GM21528 (cell line): ENCODE measurements around the gene TSPY1.
"Not testable (repeated sequence)": the region's sequence is repeated elsewhere in the genome, so short reads cannot be mapped to it uniquely, and the experiment has no call there.

Experiments used
- ATAC-seq: cut with Tn5 transposase; IDR thresholded peaks from one replicate; pipeline ENCODE4 v1.9.1; 2021; ENCODE audit warnings: mild to moderate bottlenecking, moderate library complexity; ENCODE audit not compliant: unreplicated experiment, low FRiP score

Gene TSPY1, protein sequence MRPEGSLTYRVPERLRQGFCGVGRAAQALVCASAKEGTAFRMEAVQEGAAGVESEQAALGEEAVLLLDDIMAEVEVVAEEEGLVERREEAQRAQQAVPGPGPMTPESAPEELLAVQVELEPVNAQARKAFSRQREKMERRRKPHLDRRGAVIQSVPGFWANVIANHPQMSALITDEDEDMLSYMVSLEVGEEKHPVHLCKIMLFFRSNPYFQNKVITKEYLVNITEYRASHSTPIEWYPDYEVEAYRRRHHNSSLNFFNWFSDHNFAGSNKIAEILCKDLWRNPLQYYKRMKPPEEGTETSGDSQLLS

DNA sequence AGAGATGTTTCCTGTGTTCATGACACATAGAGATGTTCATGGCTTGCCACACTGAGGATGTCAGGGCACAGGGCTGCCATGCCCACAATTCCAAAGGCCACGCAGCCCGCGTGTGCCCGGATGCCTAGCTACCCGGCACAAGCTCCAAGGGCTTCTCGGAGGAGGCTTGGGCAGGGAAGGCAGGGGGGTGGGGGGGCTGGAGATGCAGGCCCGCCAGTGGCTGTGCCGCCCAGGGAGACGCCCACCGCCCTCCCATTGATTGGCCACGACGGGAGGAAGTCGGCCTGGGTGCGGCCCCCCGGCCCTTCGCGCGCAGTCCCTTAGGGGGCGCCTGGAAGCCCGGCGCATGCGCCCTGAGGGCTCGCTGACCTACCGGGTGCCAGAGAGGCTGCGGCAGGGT lies at the start of gene TSPY1:
TSPY1 (plus strand) TSS at position 301 of the 400 bp plus-strand sequence; CDS start at position 347, 46 bp downstream.
- ATAC-seq: not testable (repeated sequence)

DNA sequence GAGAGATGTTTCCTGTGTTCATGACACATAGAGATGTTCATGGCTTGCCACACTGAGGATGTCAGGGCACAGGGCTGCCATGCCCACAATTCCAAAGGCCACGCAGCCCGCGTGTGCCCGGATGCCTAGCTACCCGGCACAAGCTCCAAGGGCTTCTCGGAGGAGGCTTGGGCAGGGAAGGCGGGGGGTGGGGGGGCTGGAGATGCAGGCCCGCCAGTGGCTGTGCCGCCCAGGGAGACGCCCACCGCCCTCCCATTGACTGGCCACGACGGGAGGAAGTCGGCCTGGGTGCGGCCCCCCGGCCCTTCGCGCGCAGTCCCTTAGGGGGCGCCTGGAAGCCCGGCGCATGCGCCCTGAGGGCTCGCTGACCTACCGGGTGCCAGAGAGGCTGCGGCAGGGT lies 20.2 kb downstream of the TSPY1 start, which contains the start of gene TSPY9:
TSPY9 (plus strand) TSS at position 301 of the 400 bp plus-strand sequence; CDS start at position 347, 46 bp downstream.
- not testable (repeated sequence) for ATAC-seq

DNA sequence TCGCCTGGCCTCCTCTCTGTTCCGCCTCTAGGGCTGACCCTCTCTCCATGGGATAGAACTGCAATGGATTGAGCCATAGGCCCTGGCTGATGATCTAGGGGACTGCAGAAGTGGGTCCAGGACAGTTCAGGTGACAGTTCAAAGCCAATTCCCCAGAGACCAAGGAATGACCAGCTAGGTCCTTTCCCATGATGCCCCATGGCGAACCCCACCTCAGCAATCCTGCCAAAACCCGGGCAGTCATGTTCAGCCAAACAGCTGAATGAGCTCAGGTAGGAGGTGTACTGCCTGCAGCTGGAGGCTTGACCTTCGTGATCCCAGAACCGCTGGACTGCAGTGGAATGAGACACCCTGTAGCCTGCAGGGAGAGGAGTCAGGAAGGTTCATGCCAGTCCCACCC lies 37.6 kb downstream of the TSPY1 start:
- ATAC-seq: not testable (repeated sequence)

DNA sequence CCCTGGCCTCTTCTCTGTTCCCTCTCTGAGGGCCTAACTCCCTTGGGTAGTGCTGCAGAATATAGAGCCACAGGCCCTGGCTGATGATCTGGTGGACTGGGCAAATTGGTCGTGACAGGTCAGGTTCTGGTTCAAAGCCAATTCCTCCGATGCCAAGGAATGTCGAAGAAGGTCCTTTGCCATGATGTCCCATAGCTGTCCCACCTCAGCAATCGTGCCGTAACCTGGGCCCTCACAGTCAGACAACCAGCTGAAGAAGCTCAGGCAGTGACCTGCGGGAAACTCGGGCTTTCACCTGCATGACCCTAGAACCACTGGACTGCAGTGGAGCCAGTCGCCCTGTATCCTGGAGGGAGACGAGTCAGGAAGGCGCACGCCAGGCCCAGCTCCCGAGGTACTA lies 49.5 kb downstream of the TSPY1 start:
- not testable (repeated sequence) for ATAC-seq
